HG03521 (cell line): ENCODE data around the gene TRAF3.
"Not testable (repeated sequence)": the region's sequence is repeated elsewhere in the genome, so short reads cannot be mapped to it uniquely, and the experiment has no call there.

Source experiments
- ATAC-seq: cut with Tn5 transposase; IDR thresholded peaks from one replicate; pipeline ENCODE4 v1.9.1; 2021; ENCODE audit warnings: mild to moderate bottlenecking, moderate library complexity; ENCODE audit not compliant: unreplicated experiment

Gene TRAF3

DNA sequence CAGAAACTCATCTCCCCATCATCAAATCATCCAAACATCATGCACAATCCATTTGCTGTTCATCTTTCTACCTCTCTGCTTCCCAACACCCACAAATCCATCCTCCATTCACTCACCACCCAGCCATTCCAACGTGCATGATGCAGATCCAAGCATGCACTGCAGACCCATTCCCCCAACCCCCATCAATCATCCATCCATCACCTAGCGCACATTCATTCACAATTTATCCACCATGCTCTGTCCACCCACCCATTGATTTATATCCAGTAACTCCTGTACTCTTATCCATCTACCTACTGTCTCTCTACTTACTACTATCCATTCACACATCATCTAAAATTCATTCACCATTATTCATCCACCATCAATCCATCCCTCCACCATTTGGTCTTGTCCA is 141.2 kb downstream of the TRAF3 start:
- no peak for ATAC-seq

GRCh38 chr14:102920273-102920997 is 143.2 kb downstream of the TRAF3 start:
- no peak for ATAC-seq

DNA sequence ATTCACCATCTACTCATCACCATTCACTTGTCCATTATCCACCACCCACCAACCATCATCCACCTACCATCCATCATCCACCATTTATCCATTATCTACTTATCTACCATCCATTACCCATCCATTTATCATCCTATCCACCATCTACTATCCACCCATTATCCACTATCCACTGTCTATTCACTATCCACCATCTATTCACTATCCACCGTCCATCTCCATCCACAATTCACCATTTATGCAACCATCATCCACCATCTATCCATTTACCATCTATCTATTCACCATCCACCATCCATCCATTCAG is 143.7 kb downstream of the TRAF3 start:
- no peak for ATAC-seq

- ATAC-seq = no peak
Measured at GRCh38 chr14:102922490-102923200, 145.4 kb downstream of the TRAF3 start, which contains the start of gene AMN. AMN (plus strand) TSS chr14:102922663; CDS start chr14:102922689, 26 bp downstream.

DNA sequence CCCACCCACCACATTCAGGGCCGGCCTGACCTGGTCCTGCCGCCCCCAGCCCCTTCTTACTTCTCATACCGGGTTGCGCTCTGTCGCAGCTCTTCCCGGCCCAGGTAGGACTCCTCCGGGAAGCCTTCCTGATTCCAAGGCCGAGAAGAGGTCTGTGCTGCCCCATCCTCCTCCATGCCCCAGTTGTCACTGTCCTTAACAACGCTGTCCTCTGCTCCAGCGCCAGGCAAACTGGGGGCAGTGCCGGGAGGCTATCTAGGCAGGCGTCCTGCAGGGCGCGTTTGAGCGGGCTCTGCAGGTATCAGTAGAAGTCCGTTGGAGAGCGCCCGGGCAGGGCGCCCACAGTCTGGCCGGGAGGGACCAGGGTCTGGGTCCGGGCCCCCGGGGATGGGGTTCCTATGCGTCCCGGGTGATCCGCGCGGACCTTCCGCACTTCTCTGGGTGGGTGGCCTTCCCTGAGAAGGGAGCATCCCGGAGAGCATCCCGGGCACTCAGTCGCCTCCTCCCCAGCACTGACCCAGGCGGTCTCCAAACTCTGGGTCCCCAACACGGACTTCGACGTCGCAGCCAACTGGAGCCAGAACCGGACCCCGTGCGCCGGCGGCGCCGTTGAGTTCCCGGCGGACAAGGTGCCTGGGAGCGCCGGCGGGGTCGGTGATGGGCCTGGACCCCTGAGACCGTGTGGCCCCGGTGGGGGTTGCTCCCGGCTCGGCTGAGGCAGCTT is 146.1 kb downstream of the TRAF3 start:
- ATAC-seq = no peak

GRCh38 chr14:102923925-102924486 is 146.8 kb downstream of the TRAF3 start:
- ATAC-seq = no peak

- no peak for ATAC-seq
Measured at GRCh38 chr14:102924632-102925588, 147.7 kb downstream of the TRAF3 start.

DNA sequence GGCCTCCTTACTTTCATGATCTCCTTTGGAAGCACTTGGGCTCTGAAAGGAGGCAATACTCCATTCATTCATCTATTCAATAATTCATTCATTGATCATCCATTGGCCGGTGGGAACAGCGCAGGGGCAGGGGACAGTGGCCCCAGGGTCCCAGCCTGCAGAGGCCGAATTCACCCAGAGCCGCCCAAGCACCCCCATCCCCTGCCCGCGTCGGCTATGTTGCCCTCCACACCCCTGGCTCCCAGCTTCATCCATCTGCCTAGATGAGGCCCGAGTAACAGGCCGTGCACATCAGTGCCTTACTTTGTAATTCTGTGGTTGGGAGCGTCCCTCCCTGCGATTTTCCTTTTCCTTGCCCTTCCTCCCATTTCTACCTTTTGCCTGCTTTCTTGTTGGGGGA is 148.4 kb downstream of the TRAF3 start:
- ATAC-seq = no peak

GRCh38 chr14:102926104-102926503 is 148.9 kb downstream of the TRAF3 start:
- ATAC-seq = no peak

DNA sequence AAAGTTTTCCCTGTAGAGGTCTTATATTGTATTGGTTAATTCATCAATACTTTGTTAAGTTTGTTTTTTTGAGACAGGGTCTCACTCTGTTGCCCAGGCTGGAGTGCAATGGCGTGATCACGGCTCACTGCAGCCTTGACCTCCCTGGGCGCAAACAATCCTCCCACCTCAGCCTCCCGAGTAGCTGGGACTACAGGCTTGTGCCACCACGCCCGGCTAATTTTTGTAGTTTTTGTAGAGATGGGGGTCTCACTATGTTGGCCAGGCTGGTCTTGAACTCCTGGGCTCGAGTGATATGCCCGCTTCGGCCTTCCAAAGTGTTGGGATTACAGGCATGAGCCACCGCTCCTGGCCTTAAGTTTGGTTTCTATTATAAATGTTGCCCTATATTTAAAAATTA is 149.6 kb downstream of the TRAF3 start:
- ATAC-seq = not testable (repeated sequence)

DNA sequence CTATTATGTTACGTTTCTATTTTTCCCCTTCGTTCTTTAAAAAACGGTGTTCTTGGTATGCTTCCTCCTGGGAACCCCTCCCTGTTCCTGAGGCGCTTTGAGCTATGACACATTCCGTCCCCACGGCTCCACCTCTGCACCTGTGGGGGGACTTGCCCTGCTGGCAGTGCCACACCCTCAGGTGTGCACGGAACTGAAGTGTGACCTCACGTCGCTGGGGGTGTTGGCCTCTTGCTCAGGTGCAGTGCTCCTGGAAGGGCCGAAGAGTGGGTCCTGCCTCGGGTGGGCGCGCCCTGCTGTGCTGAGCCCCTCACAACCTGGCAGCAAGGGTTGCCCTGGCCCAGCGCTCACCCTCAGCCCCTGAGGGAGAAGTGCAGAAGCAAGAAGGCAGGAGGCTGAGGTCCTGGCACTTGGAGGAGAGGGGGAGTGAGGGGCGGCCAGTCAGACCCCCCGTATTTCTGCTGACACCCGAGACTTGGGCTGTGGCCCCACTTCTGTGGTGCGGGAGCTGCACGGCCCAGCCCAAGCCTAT is 150.2 kb downstream of the TRAF3 start:
- ATAC-seq = no peak

GRCh38 chr14:102927878-102928411 is 150.7 kb downstream of the TRAF3 start:
- ATAC-seq = peak; percentile 6

GRCh38 chr14:102928412-102929240 is 151.4 kb downstream of the TRAF3 start:
- peak; percentile 56 for ATAC-seq

DNA sequence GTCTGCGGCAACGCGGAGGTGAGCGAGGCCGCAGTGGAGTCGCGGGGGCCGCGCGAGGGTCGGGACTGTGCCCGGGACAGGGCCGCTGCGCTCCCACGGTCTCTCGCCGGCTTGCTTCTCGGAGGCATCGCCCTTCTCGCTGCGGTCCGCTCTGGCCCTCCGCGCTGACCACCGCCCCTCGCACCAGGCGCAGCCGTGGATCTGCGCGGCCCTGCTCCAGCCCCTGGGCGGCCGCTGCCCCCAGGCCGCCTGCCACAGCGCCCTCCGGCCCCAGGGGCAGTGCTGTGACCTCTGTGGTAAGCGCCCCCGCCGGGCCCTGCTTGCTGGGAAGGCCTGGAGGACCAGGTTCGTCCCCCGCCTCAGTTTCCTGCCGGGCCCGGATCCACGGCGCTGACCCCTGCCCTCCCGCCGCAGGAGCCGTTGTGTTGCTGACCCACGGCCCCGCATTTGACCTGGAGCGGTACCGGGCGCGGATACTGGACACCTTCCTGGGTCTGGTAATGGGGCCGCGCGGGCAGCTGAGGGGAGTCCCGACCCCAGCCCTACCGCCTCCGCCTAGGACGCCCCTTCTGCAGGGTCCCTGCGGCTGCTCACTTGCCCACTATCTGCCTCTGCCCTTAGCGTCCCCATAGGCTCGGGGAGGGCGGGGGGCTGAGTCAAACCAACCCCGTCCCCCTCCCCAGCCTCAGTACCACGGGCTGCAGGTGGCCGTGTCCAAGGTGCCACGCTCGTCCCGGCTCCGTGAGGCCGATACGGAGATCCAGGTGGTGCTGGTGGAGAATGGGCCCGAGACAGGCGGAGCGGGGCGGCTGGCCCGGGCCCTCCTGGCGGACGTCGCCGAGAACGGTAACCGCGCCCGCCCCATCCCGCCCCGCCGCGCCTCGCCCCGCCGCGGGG is 152.2 kb downstream of the TRAF3 start:
- no peak for ATAC-seq

DNA sequence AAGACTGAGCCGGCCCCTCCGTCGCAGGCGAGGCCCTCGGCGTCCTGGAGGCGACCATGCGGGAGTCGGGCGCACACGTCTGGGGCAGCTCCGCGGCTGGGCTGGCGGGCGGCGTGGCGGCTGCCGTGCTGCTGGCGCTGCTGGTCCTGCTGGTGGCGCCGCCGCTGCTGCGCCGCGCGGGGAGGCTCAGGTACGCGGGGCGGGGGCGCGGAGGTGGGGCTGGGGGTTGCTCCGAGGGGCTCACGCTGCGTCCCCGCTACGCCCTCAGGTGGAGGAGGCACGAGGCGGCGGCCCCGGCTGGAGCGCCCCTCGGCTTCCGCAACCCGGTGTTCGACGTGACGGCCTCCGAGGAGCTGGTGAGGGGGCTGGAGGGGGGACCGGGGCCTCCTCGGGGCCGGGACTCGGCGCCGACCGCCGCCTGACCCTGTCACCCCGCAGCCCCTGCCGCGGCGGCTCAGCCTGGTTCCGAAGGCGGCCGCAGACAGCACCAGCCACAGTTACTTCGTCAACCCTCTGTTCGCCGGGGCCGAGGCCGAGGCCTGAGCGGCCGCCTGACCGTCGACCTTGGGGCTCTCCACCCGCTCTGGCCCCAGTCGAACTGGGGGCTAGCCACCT is 153.0 kb downstream of the TRAF3 start:
- no peak for ATAC-seq

DNA sequence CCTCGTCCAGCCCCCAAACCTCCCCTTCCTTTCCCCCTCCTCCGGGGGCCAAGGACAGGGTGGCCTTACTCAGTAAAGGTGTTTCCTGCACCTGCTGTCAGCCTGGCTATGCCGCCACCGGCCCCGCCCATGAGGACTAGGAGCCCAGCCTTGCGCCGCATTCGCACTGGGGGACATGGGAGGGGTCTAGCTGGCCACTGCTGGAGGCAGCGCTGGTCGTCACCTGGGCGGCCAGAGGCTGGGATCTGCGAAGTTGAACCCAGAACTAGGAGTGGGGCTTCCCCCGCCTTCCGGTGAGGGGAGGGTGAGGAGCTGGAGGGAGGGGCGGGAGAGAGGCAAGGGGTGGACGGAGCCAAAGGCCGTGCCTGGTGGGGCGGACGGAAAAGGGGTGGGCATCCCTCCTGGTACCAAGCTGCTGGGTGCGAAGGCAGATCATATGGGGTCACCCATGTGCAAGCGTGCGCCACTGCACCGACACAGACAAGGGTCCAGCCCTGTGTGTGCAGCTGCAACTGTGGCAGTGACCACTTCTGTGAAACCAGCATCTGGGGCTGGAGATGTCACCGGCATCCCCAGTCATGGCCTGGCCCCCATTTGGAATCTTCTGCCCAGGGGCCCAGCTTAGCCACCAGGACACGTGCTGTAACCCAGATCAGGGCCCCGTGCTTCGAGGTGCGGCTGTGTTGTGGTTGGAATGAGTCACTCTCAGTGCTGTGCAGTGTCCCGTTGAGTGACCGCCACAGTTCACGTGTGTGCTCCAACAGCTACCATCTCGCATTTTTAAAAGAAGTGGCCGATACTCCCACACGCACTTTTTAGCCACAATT is 153.7 kb downstream of the TRAF3 start:
- no peak for ATAC-seq
